Hematopoietic multipotent progenitor cell treated with erythropoietin and hydrocortisone succinate and interleukin-3 and kit ligand, for 6 days (in vitro differentiated cells): ENCODE data around the gene KRTAP2-3.
"Not testable (repeated sequence)": the region's sequence is repeated elsewhere in the genome, so short reads cannot be mapped to it uniquely, and the experiment has no call there.

Experiments
- DNase-seq: peaks from one replicate; pipeline ENCODE4 v3.0.0-alpha.2; 2015

KRTAP2-3 gene, protein sequence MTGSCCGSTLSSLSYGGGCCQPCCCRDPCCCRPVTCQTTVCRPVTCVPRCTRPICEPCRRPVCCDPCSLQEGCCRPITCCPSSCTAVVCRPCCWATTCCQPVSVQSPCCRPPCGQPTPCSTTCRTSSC

DNA sequence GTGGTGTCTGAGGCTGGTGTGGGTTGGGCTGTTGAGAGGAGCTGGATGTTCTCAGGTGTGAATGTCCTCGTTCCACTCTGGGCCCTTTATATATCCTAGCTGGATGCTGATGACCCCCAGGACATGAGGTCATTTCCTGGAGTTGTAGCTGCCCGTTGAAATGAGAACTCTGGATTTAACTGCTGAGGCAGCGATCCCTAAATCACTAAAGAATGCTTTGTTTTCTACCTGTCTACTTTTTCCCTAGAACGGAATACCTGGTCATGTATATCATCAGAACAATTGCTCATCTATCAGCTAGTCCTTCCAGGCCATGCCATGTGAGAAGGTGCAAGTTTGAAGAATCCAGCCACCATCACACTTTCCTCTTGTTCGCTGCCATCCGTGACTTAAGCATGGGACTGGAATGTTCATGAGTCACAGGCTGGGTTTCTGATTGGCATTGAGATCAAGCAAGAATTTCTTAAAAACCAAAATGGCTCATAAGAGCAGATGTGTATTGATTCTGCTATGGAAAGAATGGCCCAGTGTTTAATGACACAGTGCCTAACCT lies at the start of gene KRTAP2-3:
TSS of gene KRTAP2-3 (minus strand) at position 63 of the 553 bp plus-strand sequence. CDS start 64 bp downstream, outside the sequence.
- no peak for DNase-seq

DNA sequence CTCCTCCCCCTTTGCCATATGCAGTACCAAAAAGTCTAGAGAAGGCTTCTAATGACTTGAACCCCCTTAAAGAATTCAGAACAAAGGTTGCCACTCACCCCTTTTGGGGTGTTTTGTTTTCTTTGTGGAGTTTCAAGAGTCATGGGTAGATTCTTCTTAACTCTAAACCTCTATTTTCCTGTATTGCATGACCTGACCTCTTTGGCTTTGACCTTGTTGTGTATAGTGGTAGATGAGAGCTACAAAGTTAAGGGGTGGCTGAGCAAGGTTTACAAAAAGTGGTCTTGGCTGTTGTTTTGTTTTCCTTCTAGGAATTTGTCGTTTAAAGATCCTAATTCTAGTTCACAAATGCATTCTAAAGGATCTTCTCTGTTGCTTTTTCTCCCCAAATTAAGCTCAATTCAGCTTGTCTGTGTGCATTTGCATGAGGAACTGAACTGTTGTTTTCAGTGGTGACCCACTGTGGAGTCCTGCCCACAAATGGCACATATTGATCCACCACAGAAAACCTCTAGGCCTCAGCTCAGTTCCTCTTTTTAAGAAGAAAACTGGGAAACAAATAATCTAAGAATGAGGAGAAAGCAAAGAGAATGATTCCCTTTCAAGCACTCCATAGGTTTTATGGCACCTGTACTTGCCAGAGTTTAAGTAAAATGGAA lies 48.9 kb upstream of the KRTAP2-3 start:
- not testable (repeated sequence) for DNase-seq

DNA sequence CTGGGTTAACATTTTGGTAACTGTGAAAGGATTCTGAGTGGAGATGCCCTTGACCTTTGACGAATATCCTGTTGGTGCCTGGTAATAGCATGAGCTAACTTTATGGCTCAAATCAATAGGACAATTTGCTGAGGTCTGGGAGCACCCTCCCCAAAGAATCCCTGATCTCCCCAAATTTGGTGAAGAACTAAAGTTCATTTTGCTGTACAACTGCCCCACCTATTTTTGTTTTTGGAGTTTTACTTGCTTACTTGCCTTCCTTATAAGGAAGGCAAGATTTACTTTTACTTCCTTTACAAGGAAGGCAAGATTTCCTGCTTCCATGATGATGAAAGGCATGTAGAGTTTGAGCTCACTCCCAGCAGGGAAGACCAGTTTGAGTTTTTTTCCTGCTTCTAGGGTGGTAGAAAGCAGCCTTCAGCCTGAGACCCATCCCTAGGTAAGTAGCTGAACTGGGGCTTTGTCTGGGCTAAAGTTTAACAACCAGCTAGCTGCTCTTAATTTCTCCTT lies 48.1 kb upstream of the KRTAP2-3 start:
- DNase-seq: no peak

DNA sequence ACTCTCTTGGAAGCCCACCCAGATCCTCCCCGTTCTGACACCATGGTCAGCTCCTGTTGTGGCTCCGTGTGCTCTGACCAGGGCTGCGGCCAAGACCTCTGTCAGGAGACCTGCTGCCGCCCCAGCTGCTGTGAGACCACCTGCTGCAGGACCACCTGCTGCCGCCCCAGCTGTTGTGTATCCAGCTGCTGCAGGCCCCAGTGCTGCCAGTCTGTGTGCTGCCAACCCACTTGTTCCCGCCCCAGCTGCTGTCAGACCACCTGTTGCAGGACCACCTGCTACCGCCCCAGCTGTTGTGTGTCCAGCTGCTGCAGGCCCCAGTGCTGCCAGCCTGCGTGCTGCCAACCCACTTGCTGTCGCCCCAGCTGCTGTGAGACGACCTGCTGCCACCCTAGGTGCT lies 45.4 kb upstream of the KRTAP2-3 start, which contains the start of gene KRTAP4-9:
TSS of gene KRTAP4-9 (plus strand) at position 43 of the 400 bp plus-strand sequence. CDS start at position 43, 0 bp downstream.
- DNase-seq: not testable (repeated sequence)

DNA sequence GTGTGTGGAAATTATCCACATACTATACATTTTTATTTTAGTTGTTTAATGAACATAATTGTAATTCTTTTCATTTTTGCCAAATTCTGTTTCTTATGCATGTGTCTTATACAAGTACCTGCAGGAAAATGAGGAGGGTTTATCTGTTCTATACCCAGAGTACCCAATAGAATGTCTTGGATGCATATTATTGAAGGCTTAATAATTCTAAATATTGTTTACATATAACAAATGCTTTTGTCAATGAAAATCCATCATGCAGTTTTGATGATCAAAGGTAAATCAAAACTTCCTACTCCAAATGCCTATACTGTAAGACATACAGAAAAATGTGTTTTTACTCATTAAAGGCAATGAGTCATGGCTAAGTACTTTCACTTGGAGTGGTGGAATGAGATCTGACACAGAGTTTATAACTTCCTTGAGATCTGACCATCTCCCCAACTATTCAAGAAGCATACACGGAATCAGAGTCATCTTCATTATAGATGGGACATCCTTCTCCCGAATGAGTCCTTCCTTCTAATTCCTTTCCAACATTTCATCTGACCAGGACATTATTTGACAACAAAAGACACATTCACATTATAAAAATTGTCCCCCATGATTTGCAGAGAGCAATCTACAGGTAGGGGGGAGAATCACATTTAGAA lies 44.6 kb upstream of the KRTAP2-3 start:
- DNase-seq: not testable (repeated sequence)

DNA sequence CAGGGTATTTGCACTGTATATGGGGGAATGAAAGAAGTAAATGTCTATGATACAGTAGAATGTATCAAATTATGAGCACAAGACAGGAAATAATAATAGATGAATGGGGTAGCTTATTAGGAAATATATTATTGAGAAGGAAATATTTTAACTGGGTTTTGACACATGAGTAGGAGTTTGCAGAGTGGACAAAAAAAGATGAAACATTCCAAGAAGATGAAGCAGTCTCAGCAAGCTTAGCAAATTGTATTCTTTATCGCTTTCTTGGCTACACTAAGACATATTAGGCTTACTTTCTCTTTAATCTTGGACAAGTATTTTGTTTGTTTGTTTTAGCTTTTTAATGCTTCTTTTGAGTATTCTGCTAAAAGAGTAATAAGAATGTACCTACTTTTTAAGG lies 44.0 kb upstream of the KRTAP2-3 start:
- DNase-seq: no peak

DNA sequence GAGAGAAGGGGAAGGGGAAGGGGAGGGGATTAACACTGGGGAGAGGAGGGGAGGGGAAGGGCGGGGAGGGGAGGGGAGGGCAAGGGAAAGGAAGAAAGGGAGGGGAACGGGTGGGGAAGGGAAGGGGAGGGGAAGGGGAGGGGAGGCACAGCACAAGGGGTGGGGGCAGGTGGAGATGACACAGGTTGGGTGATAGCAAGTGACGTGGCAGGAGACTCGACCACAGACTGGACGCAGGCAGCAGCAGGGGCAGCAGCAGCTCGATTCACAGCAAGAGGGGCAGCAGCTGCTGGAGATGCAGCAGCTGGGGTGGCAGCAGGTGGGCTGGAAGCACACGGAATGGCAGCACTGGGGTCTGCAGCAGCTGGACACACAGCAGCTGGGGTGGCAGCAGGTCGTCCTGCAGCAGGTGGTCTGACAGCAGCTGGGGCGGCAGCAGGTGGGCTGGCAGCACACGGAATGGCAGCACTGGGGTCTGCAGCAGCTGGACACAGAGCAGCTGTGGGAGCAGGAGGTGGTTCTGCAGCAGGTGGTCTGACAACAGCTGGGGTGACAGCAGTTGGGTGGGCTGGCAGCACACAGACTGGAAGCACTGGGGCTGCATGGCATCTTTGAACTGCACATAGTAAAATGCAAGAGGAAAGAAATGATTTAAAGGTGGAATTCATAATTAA lies 41.8 kb upstream of the KRTAP2-3 start, which contains the start of gene KRTAP4-16:
TSS of gene KRTAP4-16 (minus strand) at position 624 of the 674 bp plus-strand sequence. CDS start at position 624, 0 bp downstream.
- DNase-seq: no peak

DNA sequence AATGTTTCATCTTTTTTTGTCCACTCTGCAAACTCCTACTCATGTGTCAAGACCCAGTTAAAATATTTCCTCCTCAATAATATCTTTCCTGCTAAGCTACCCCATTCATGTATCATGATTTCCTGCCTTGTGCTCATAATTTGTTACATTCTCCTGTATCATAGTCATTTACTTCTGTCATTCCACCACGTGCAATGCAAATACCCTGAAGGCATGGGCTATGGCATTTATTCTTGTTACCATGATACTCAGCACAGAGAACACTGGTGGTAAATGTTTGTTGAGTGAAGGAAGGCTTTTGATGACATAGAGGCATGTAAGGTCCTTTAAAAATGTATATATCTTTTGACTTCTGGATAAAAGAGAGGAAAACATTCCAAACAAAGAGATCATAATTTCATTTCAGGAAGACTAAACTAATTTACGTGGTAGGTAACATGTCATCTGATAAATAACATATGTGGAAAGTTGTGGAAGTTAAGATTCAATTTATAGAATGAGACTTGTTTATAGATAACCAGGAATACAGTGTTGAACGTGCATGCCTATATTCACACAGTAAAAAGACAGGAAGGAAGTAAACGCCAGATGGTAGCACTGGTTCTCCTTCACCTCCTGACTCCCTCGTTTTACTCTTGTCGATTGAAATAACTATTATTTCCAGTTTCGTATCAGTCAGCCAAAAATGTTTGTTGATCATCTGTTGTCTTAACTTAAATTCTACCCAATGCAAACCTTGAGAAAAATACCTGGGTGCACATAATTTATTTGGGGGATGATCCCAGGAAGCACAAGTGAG lies 40.0 kb upstream of the KRTAP2-3 start:
- not testable (repeated sequence) for DNase-seq

DNA sequence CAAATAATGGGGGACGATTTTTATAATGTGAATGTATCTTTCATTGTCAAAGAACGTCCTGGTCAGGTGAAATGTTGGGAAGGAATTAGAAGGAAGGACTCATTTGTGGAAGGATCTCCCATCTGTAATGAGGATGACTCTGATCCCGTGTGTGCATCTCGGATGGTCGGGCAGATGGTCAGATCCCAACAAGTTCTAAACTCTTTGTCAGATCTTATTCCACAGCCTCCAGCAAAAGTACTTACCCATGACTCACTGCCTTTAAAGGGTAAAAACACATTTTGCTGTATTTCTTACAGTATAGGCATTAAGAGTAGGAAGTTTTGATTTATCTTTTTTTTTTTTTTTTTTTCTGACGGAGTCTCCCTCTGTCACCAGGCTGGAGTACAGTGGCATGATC lies 38.6 kb upstream of the KRTAP2-3 start:
- no peak for DNase-seq

DNA sequence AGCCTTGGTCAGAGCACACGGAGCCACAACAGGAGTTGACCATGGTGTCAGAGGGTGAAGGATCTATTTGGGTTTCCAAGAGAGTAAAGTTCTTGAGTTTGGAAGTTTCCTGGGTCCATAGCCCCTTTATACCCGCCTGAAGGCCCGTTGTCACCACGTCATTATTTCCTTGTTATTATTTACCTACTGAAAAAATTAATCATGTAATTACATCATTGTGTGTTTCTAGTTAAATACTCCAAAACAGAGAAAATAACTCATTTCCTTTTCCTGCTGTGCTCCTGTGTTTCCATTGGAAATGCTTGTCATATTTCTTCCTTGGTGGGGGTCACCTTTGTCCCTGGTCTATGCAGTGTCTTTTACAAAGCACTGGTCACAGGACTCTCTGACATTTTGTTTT lies 38.1 kb upstream of the KRTAP2-3 start, which contains the start of gene KRTAP4-8:
TSS of gene KRTAP4-8 (minus strand) at position 101 of the 400 bp plus-strand sequence. CDS start at position 43, 58 bp downstream.
- DNase-seq: no peak

DNA sequence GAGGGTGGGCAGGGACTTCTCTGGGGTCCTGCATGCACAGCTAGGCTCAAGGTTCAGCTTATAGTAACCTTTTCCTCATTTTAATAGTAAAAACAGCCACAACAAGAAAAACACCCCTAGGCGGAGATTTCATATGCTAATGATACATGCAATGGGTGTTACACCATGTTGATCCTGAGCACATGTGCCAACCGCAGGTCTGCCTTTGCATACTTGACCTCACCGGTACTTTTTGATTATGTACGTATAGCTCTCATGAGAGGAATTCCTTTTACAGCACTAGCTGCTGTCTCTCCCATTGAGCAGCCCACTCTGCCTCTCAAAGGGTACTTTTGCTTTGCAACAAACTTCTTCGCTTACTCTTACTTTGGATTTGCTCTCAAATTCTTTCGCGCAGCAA lies 36.1 kb upstream of the KRTAP2-3 start:
- no peak for DNase-seq

DNA sequence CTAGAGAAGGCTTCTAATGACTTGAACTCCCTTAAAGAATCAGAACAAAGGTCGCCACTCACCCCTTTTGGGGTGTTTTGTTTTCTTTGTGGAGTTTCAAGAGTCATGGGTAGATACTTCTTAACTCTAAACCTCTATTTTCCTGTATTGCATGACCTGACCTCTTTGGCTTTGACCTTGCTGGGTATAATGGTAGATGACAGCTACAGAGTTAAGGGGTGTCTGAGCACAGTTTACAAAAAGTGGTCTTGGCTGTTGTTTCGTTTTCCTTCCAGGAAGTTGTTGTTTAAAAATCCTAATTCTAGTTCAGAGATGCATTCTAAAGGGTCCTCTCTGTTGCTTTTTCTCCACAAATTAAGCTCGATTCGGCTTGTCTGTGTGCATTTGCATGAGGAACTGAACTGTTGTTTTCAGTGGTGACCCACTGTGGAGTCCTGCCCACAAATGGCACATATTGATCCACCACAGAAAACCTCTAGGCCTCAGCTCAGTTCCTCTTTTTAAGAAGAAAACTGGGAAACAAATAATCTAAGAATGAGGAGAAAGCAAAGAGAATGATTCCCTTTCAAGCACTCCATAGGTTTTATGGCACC lies 28.9 kb upstream of the KRTAP2-3 start:
- DNase-seq: not testable (repeated sequence)

DNA sequence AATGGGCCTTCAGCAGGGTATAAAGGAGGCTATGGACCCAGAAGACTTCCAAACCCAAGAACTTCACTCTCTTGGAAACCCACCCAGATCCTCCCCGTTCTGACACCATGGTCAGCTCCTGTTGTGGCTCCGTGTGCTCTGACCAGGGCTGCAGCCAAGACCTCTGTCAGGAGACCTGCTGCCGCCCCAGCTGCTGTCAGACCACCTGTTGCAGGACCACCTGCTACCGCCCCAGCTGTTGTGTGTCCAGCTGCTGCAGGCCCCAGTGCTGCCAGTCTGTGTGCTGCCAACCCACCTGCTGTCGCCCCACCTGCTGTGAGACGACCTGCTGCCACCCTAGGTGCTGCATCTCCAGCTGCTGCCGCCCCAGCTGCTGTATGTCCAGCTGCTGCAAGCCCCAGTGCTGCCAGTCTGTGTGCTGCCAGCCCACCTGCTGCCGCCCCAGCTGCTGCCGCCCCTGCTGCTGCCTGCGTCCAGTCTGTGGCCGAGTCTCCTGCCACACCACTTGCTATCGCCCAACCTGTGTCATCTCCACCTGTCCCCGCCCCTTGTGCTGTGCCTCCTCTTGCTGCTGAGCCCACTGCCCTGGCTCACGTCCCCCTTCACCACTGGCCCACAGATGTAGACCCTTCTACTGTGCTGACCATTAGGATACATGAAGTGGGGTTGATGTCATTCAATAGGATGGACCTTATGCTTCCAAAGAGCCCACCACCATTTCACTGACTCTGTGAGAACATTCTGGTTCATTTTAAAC lies 24.4 kb upstream of the KRTAP2-3 start, which contains the start of gene KRTAP4-7:
TSS of gene KRTAP4-7 (plus strand) at position 51 of the 757 bp plus-strand sequence. CDS start at position 108, 57 bp downstream.
- DNase-seq: not testable (repeated sequence)

DNA sequence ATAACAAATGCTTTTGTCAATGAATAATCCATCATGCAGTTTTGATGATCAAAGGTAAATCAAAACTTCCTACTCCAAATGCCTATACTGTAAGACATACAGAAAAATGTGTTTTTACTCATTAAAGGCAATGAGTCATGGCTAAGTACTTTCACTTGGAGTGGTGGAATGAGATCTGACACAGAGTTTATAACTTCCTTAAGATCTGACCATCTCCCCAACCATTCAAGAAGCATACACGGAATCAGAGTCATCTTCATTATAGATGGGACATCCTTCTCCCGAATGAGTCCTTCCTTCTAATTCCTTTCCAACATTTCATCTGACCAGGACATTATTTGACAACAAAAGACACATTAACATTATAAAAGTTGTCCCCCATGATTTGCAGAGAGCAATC lies 23.5 kb upstream of the KRTAP2-3 start:
- not testable (repeated sequence) for DNase-seq

DNA sequence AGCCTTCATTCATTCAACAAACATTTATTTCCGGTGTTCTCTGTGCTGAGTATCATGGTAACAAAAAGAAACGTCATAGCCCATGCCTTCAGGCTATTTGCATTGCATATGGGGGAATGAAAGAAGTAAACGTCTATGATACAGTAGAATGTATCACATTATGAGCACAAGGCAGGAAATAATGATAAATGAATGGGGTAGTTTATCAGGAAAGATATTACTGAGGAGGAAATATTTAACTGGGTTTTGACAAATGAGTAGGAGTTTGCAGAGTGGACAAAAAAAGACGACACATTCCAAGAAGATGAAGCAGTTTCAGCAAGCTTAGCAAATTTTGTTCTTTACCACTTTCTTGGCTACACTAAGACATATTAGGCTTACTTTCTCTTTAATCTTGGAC lies 22.7 kb upstream of the KRTAP2-3 start:
- no peak for DNase-seq

DNA sequence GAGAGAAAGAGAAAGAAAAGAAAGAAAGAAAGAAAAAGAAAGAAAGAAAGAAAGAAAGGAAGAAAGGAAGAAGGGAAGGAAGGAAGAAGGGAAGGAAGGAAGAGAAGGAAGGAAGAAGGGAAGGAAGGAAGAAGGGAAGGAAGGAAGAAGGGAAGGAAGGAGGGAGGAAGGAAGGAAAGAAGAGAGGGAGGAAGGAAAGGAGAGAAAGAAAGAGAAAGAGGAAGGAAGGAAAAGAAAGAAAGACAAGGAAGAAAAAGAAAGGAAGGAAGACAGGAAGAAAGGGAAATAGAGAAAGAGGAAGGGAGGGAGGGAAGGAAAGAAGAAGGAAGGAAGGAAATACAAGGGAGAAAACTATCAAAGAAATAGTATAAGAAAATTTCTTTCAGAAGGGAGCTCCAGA lies 16.9 kb upstream of the KRTAP2-3 start:
- no peak for DNase-seq

DNA sequence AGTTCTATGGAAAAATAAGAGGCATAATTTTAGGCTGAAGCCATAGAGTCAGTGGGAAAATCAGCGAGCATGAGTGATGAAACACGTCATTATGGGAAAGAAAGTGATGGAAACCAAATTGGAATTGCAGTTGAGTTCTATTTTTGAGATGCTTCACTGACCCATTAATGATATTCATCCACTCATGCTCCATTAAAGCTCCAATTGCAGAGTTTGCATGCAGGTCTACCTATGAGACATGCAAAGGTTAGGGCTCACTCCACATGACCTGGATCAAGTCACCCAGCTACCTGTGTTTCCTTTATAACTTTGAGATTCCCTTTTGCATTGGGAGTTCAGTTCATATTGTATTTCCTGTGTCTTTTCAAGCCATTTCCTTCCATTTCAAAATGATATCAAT lies 13.8 kb upstream of the KRTAP2-3 start:
- no peak for DNase-seq

DNA sequence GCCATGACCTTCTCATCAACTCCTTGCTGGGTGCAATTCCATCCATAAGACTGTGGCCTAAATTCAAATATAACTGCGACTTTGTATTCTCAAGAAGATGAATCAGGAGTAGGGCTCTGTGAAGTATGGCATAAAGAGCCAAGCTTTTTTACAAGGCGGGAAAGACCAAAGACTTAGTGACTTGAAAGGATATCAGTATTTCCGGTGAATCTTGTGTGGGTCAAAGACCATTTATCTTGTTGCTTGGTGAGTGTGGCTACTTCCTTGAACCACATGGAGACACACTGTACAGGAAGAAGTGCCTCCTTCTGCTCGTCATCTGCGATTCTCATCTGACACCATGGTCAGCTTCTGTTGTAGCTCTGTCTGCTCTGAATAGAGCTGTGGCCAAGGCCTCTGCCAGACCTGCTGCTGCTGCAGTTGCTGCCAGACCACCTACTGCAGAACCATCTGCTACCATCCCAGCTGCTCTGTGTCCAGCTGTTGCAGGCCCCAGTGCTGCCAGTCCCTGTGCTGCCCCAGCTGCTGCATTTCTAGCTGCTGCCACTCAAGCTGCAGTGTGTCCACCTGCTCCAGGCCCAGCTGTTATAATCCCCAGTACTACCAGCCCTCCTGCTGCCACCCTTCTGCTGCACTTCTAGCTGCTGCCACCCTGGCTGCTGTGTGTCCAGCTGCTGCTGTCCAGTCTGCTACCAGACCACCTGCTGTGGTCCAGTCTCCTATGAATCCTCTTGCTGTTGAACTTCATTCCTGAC lies 11.9 kb upstream of the KRTAP2-3 start:
- DNase-seq: no peak

DNA sequence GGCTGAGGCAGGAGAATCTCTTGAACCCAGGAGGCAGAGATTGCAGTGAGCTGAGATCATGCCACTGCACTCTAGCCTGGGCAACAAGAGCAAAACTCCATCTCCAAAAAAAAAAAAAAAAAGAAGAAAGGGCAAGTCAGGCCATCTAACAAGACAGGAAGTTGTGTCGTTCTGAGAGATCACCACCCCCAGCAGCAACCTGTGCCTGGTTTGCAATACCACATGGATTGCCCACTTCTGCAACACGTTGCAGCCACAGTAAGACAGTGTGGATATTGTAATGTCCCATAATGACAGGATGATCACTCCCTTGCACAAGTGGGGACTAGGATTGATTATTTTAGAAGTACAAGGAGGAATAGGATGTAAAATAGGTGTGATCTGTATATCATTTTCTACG lies 9.1 kb upstream of the KRTAP2-3 start:
- DNase-seq: no peak

DNA sequence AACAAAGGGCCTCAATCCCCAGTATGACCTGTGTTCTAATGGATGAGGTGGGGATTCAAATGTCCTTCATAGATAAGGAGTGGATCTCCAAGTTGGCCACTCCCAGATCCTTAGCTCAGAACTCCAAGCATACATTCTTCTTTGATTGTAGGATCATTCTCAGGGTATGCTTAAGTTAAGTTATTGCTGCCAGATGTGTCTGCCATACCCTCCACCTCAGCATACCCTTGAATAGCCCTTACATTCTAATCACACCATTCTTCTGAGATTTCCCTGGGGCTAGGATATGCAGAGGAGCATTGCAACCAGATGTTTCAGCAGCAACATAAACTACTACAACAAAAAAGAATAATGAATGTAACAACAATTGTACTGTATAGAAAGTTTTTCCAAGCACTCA lies 7.4 kb upstream of the KRTAP2-3 start:
- no peak for DNase-seq
